H1 (cell line): Measurements from ENCODE around the gene PDPK1. TPM values are rescaled to one million over a fixed set of nuclear protein-coding genes. Genes with fewer than 3 reads are reported as not detected.

Experiments
- CTCF ChIA-PET: fragments of 300-600 bp; sonication (Branson Sonifier 250); formaldehyde crosslinking; loops from one replicate; lab custom pipeline; 2021; ENCODE audit not compliant: partially characterized antibody; lab: Charles Lee
- POLR2A ChIA-PET: fragments of 300-600 bp; sonication (Branson Sonifier 250); formaldehyde crosslinking; loops from one replicate; lab custom pipeline; 2021; ENCODE audit warnings: inconsistent platforms; ENCODE audit not compliant: partially characterized antibody; lab: Charles Lee
- DNase-seq, 2 experiments: peaks; one replicate each; pipeline versions ENCODE4 v3.0.0 to v3.0.0-alpha.2; 2010 to 2022; ENCODE audit warnings: low spot score in 2 of 2, low read depth in 1 of 2, mixed read lengths in 1 of 2
- FAIRE-seq: peaks from 2 replicates; lab custom pipeline; 2011; peaks lifted over from hg19 to GRCh38; lab: Jason Lieb, UNC
- H2AFZ ChIP-seq: 2 replicates; pipeline ENCODE4 v1.8.1; 2012; ENCODE audit warnings: low read length, inconsistent platforms
- H2AK5ac ChIP-seq: 2 replicates; pipeline ENCODE4 v1.6.1; 2013; ENCODE audit warnings: low read depth, low read length
- H2BK120ac ChIP-seq: replicated peaks from 2 replicates; pipeline ENCODE3; 2013; ENCODE audit warnings: low read depth, low read length, inconsistent platforms
- H2BK12ac ChIP-seq: 2 replicates; pipeline ENCODE4 v1.6.1; 2013; ENCODE audit warnings: low read depth, low read length
- H2BK15ac ChIP-seq: 2 replicates; pipeline ENCODE4 v1.6.1; 2013; ENCODE audit warnings: low read length
- H2BK20ac ChIP-seq: 2 replicates; pipeline ENCODE4 v1.6.1; 2013; ENCODE audit warnings: low read length
- H2BK5ac ChIP-seq: 2 replicates; pipeline ENCODE4 v1.6.1; 2013; ENCODE audit warnings: low read depth, low read length
- H3K14ac ChIP-seq: 2 replicates; pipeline ENCODE4 v1.6.1; 2013; ENCODE audit warnings: inconsistent platforms; ENCODE audit not compliant: insufficient read length
- H3K18ac ChIP-seq: 2 replicates; pipeline ENCODE4 v1.6.1; 2013; ENCODE audit warnings: low read length; ENCODE audit errors: extremely low read depth
- H3K23ac ChIP-seq: 2 replicates; pipeline ENCODE4 v1.6.1; 2013; ENCODE audit warnings: inconsistent platforms; ENCODE audit not compliant: insufficient read length
- H3K23me2 ChIP-seq: 2 replicates; pipeline ENCODE4 v1.6.1; 2013; ENCODE audit warnings: low read depth, low read length
- H3K27ac ChIP-seq: 2 replicates; pipeline ENCODE4 v1.6.1; 2011; ENCODE audit warnings: low read depth, low read length, inconsistent platforms
- H3K27me3 ChIP-seq, 4 experiments: replicated peaks in 1 of 4; 1 replicate in 1 of 4; 2 replicates in 3 of 4; pipeline versions ENCODE4 v1.6.1 to v1.8.1; 2011 to 2013; ENCODE audit warnings: low read length in 3 of 4, mild to moderate bottlenecking in 3 of 4, inconsistent platforms in 2 of 4, mixed read lengths in 2 of 4, moderate library complexity in 1 of 4; ENCODE audit not compliant: control insufficient read depth in 3 of 4, insufficient read depth in 3 of 4; ENCODE audit errors: extremely low read depth in 1 of 4
- H3K36me3 ChIP-seq, 4 experiments: 2 replicates each; pipeline versions ENCODE4 v1.6.1 to v1.8.1; 2011 to 2013; ENCODE audit warnings: mild to moderate bottlenecking in 4 of 4, low read length in 3 of 4, moderate library complexity in 2 of 4, control low read depth in 1 of 4, inconsistent platforms in 1 of 4; ENCODE audit not compliant: insufficient read depth in 4 of 4, control insufficient read depth in 2 of 4
- H3K4ac ChIP-seq: replicated peaks from 2 replicates; pipeline ENCODE3; 2013; ENCODE audit warnings: low read length, low read depth, mixed read lengths, inconsistent platforms; ENCODE audit not compliant: insufficient read length
- H3K4me1 ChIP-seq, 4 experiments: replicated peaks in 1 of 4; 1 replicate in 1 of 4; 2 replicates in 3 of 4; pipeline versions ENCODE4 v1.6.1 to v1.8.1; 2011 to 2013; ENCODE audit warnings: low read length in 3 of 4, inconsistent platforms in 2 of 4, mixed read lengths in 1 of 4; ENCODE audit not compliant: insufficient read depth in 4 of 4, control insufficient read depth in 3 of 4
- H3K4me2 ChIP-seq, 2 experiments: 2 replicates each; pipeline versions ENCODE4 v1.6.1 to v1.8.1; 2011 to 2013; ENCODE audit warnings: low read depth in 2 of 2, low read length in 2 of 2, control low read depth in 1 of 2, inconsistent platforms in 1 of 2, mild to moderate bottlenecking in 1 of 2; ENCODE audit not compliant: insufficient read depth in 1 of 2
- H3K4me3 ChIP-seq, 4 experiments: fragments of 200-600, 300-600 bp in 1 of 4; sonication (generic), shearing (Covaris generic), sonication (Bioruptor Twin) in 1 of 4; 2 replicates each; pipeline versions ENCODE4 v1.5.1 to v1.8.1; 2011 to 2016; ENCODE audit warnings: low read length in 4 of 4, low read depth in 3 of 4, control low read depth in 2 of 4, inconsistent platforms in 2 of 4, mild to moderate bottlenecking in 2 of 4, mixed read lengths in 1 of 4, moderate library complexity in 1 of 4; ENCODE audit not compliant: insufficient read depth in 2 of 4; ENCODE audit errors: extremely low read depth in 1 of 4
- H3K56ac ChIP-seq: replicated peaks from 2 replicates; pipeline ENCODE3; 2013; ENCODE audit warnings: low read depth, mild to moderate bottlenecking, mixed read lengths, low read length, inconsistent platforms; ENCODE audit not compliant: insufficient read length
- H3K79me1 ChIP-seq: 2 replicates; pipeline ENCODE4 v1.6.1; 2013; ENCODE audit warnings: low read depth, low read length, control low read depth
- H3K79me2 ChIP-seq, 2 experiments: 2 replicates each; pipeline versions ENCODE4 v1.6.1 to v1.8.1; 2012 to 2013; ENCODE audit warnings: low read length in 2 of 2, mild to moderate bottlenecking in 2 of 2, inconsistent platforms in 1 of 2; ENCODE audit not compliant: insufficient read depth in 2 of 2, control insufficient read depth in 1 of 2
- H3K9ac ChIP-seq, 4 experiments: replicated peaks in 1 of 4; 1 replicate in 1 of 4; 2 replicates in 3 of 4; pipeline versions ENCODE4 v1.6.1 to v1.8.1; 2011 to 2013; ENCODE audit warnings: low read depth in 3 of 4, low read length in 3 of 4, control low read depth in 2 of 4, mild to moderate bottlenecking in 2 of 4, moderate library complexity in 2 of 4, inconsistent platforms in 1 of 4; ENCODE audit errors: extremely low read depth in 1 of 4
- H3K9me3 ChIP-seq, 2 experiments: 2 replicates each; pipeline versions ENCODE4 v1.6.1 to v1.8.1; 2012 to 2013; ENCODE audit warnings: mild to moderate bottlenecking in 2 of 2, moderate library complexity in 2 of 2, control low read depth in 1 of 2, inconsistent platforms in 1 of 2, low read depth in 1 of 2, low read length in 1 of 2, mixed read lengths in 1 of 2; ENCODE audit not compliant: insufficient read depth in 2 of 2
- H4K20me1 ChIP-seq, 2 experiments: replicated peaks in 1 of 2; 2 replicates each; pipeline versions ENCODE3 to v1.8.1; 2011 to 2013; ENCODE audit warnings: inconsistent platforms in 2 of 2, low read length in 2 of 2, mild to moderate bottlenecking in 1 of 2; ENCODE audit not compliant: insufficient read depth in 2 of 2, control insufficient read depth in 1 of 2
- H4K5ac ChIP-seq: 2 replicates; pipeline ENCODE4 v1.6.1; 2013; ENCODE audit warnings: low read length, low read depth, mixed read lengths, inconsistent platforms; ENCODE audit not compliant: insufficient read length
- H4K8ac ChIP-seq: 2 replicates; pipeline ENCODE4 v1.8.0; 2013; ENCODE audit warnings: mild to moderate bottlenecking, moderate library complexity, low read length, inconsistent platforms; ENCODE audit not compliant: insufficient read depth; ENCODE audit errors: extremely low read depth
- H4K91ac ChIP-seq: replicated peaks from 2 replicates; pipeline ENCODE3; 2013; ENCODE audit warnings: low read length, mixed read lengths, inconsistent platforms; ENCODE audit not compliant: insufficient read length
- BRCA1 ChIP-seq: IDR thresholded peaks from 2 replicates; pipeline ENCODE4 v1.6.1; 2012; ENCODE audit warnings: low read depth, low read length, improper control_type of control experiment
- CTCF ChIP-seq, 3 experiments: IDR thresholded peaks; 1 replicate in 2 of 3; 2 replicates in 1 of 3; pipeline versions ENCODE4 v1.5.1 to v1.6.1; 2011; ENCODE audit warnings: low read length in 3 of 3, mild to moderate bottlenecking in 3 of 3, inconsistent platforms in 2 of 3, low read depth in 1 of 3, moderate library complexity in 1 of 3; ENCODE audit not compliant: insufficient read depth in 1 of 3; ENCODE audit errors: control extremely low read depth in 1 of 3
- HDAC6 ChIP-seq: IDR thresholded peaks from one replicate; pipeline ENCODE4 v1.7.1; 2012; ENCODE audit warnings: low read depth, mild to moderate bottlenecking, inconsistent platforms, low read length, moderate library complexity
- MAFK ChIP-seq: IDR thresholded peaks from 2 replicates; pipeline ENCODE4 v1.6.1; 2012; ENCODE audit warnings: low read depth, mild to moderate bottlenecking, improper control_type of control experiment, low read length
- PHF8 ChIP-seq: fragments of 200-600 bp; sonication (generic); conservative IDR thresholded peaks from 2 replicates; pipeline ENCODE4 v1.7.1; 2012; ENCODE audit warnings: low read depth, mild to moderate bottlenecking, inconsistent platforms, low read length, moderate library complexity
- RFX5 ChIP-seq: IDR thresholded peaks from 2 replicates; pipeline ENCODE4 v1.6.1; 2011; ENCODE audit warnings: low read depth, low read length, improper control_type of control experiment, borderline replicate concordance
- SUZ12 ChIP-seq: fragments of 200-600 bp; sonication (generic); IDR thresholded peaks from 2 replicates; pipeline ENCODE4 v1.6.1; 2012; ENCODE audit warnings: mild to moderate bottlenecking, inconsistent platforms, low read length, moderate library complexity, mixed read lengths
- TAF7 ChIP-seq: optimal IDR thresholded peaks from 2 replicates; pipeline ENCODE3; 2011; ENCODE audit warnings: low read depth, mild to moderate bottlenecking, inconsistent platforms, low read length, moderate library complexity, borderline replicate concordance
- TBP ChIP-seq: IDR thresholded peaks from 2 replicates; pipeline ENCODE4 v1.6.1; 2011; ENCODE audit warnings: low read depth, low read length, improper control_type of control experiment
- USF2 ChIP-seq: IDR thresholded peaks from 2 replicates; pipeline ENCODE4 v1.6.1; 2011; ENCODE audit warnings: low read length, improper control_type of control experiment
- WGBS, 2 experiments: shearing (Covaris generic) in 1 of 2; methylation state at CpG; one replicate each; pipeline versions ENCODE4 v1.1.6 to v1.1.7; 2013 to 2015; ENCODE audit warnings: low lambda C conversion rate in 2 of 2, mixed read lengths in 2 of 2, inconsistent platforms in 1 of 2, low coverage in 1 of 2, missing lambda C conversion rate in 1 of 2; ENCODE audit not compliant: insufficient replicate concordance in 2 of 2, insufficient coverage in 1 of 2, insufficient read length in 1 of 2; ENCODE audit errors: extremely low coverage in 1 of 2, missing lambda C conversion rate in 1 of 2; 5-methylcytosine and 5-hydroxymethylcytosine counted together
- polyA plus RNA-seq, 7 experiments: library from polyadenylated mRNA; depleted of rRNA in 3 of 7; stranded (reverse) in 5 of 7; unstranded in 2 of 7; fragments of >200 nt in 5 of 7; fragments of 200-250 nt in 2 of 7; gene quantifications; 1 replicate in 5 of 7; 2 replicates in 1 of 7; 4 replicates in 1 of 7; pipeline versions ENCODE4 v1.2.1 to v1.2.3, GENCODE V29; 2011 to 2013; ENCODE audit warnings: missing spikeins in 2 of 7, mixed read lengths in 2 of 7
- total RNA-seq: library from RNA; stranded (reverse); fragmentation: NEBNext Ultra II Directional; extraction: Animal tissue kit (Norgen Biotek cat#: 25700); gene quantifications from 2 replicates; pipeline ENCODE4 v1.2.1, GENCODE V29; 2021

The PDPK1 gene
- total and polyA plus RNA-seq, 2 of the 8 experiments (the other 6 are each of a cell fraction or from before 2014, with no cell fraction given), result 17.1 to 27.8 TPM

GRCh38 chr16:2611499-2611862 lies 73.7 kb downstream of the PDPK1 start:
- Histone ChIP-seq H4K91ac (no peak overlapping the region), H3K4me1 (peaks cover 0 to 2% (median 0%) of the 10 kb centered on the region in 4 experiments; a peak in 1 of 7 replicates), H3K79me2 (peaks cover 0 to 23% of the 10 kb centered on the region in 2 experiments; a peak in 3 of 4 replicates), H3K23me2 (no peaks in the 10 kb centered on the region), H2AFZ (no peak overlapping the region), H3K27me3 (no peaks in the 10 kb centered on the region), H3K36me3 (peaks cover 7 to 22% (median 15%) of the 10 kb centered on the region in 4 experiments), H3K23ac (no peak overlapping the region), H3K79me1 (peaks cover 6% of the 10 kb centered on the region; the same call in 1 of the 2 replicates), H3K18ac (no peak overlapping the region), H3K4me2 (no peak overlapping the region), H2BK15ac (no peak overlapping the region), H2BK20ac (no peak overlapping the region), H2AK5ac (no peak overlapping the region), H3K14ac (no peak overlapping the region), H3K27ac (no peak overlapping the region), H2BK120ac (no peak overlapping the region), H4K5ac (no peak overlapping the region), H3K56ac (no peak overlapping the region), H3K9ac (no peak overlapping the region), H2BK12ac (no peak overlapping the region), H3K4me3 (no peak overlapping the region), H4K20me1 (peaks cover 0 to 7% of the 10 kb centered on the region in 2 experiments), H4K8ac (no peak overlapping the region), H2BK5ac (no peak overlapping the region; the same call in 1 of the 2 replicates), H3K9me3 (no peaks in the 10 kb centered on the region), H3K4ac (no peak overlapping the region)
- WGBS, 2 experiments, result 97% methylated on average over 7 of the region's 12 CpGs; no CpG with 5 or more reads in 1 of the 2 experiments
- DNase-seq, result no peak
- FAIRE-seq, result no peak
- POLR2A ChIA-PET, result interaction anchor here (0.6 kb wide), 1 partner anchor 77 kb away, joined by 3 read pairs; no protein-coding TSS in a partner anchor
- CTCF ChIA-PET, result no interaction called here
- TF ChIP-seq BRCA1 (no peak), TAF7 (no peak), USF2 (no peak), SUZ12 (no peak), RFX5 (no peak), TBP (no peak), MAFK (no peak), HDAC6 (no peak), PHF8 (no peak), CTCF (IDR thresholded peaks at IDR 0.05; ENCODE audit: control extremely low read depth in 1 of 3, insufficient read depth in 1 of 3, low read depth in 1 of 3, low read length in 3 of 3) (no peak)
